T-cell (primary cell): ENCODE data around the gene BRD2. TPM values are rescaled to one million over a fixed set of nuclear protein-coding genes. Genes with fewer than 3 reads are reported as not detected.

Experiments used
- ATAC-seq, 4 experiments: fragments of 200-7000 bp in 3 of 4; fragments of 150-1000 bp in 1 of 4; cut with Tn5 transposase; replicated peaks in 1 of 4; 1 replicate in 3 of 4; 2 replicates in 1 of 4; pipeline ENCODE4 v1.10.0; 2021; ENCODE audit warnings: moderate library complexity in 3 of 4, mild to moderate bottlenecking in 2 of 4, moderate number of reproducible peaks in 1 of 4
- CTCF ChIA-PET, 2 donors: fragments of 300-600 bp; sonication (Branson Sonifier 250); formaldehyde crosslinking; loops; one replicate each; lab custom pipeline; 2022; ENCODE audit warnings: antibody characterized with exemption in 2 of 2; lab: Charles Lee
- POLR2A ChIA-PET, 2 donors: fragments of 300-600 bp; sonication (Branson Sonifier 250); formaldehyde crosslinking; loops; one replicate each; lab custom pipeline; 2022; ENCODE audit warnings: antibody characterized with exemption in 2 of 2; lab: Charles Lee
- DNase-seq, 35 experiments: peaks; one replicate each; pipeline versions ENCODE4 v3.0.0 to v3.0.0-alpha.2; 2013 to 2023
- H3K27ac ChIP-seq: one replicate; pipeline ENCODE4 v1.5.1; 2013; ENCODE audit warnings: low read length
- H3K27me3 ChIP-seq, 2 experiments: replicated peaks in 1 of 2; 1 replicate in 1 of 2; 2 replicates in 1 of 2; pipeline versions ENCODE4 v1.6.1 to v1.7.0; 2013; ENCODE audit warnings: low read length in 1 of 2, mixed read lengths in 1 of 2; ENCODE audit not compliant: control insufficient read depth in 2 of 2, insufficient read depth in 2 of 2; ENCODE audit errors: extremely low read depth in 1 of 2
- H3K36me3 ChIP-seq, 2 donors: 1 replicate in 1 of 2; 2 replicates in 1 of 2; pipeline versions ENCODE4 v1.6.1 to v1.7.0; 2013; ENCODE audit warnings: low read length in 1 of 2; ENCODE audit not compliant: control insufficient read depth in 2 of 2, insufficient read depth in 1 of 2; ENCODE audit errors: extremely low read depth in 1 of 2
- H3K4me1 ChIP-seq, 2 experiments: 1 replicate in 1 of 2; 2 replicates in 1 of 2; pipeline versions ENCODE4 v1.6.1 to v1.7.0; 2013; ENCODE audit warnings: low read length in 2 of 2, mixed read lengths in 1 of 2; ENCODE audit not compliant: insufficient read depth in 2 of 2, control insufficient read depth in 1 of 2; ENCODE audit errors: extremely low read depth in 1 of 2
- H3K4me3 ChIP-seq, 2 donors: 1 replicate in 1 of 2; 2 replicates in 1 of 2; pipeline versions ENCODE4 v1.5.1 to v1.7.0; 2013; ENCODE audit warnings: mild to moderate bottlenecking in 2 of 2, low read length in 1 of 2, moderate library complexity in 1 of 2; ENCODE audit not compliant: control insufficient read depth in 1 of 2; ENCODE audit errors: extremely low read depth in 1 of 2
- H3K9me3 ChIP-seq: 2 replicates; pipeline ENCODE4 v1.7.0; 2013
- H3K27ac Mint-ChIP-seq, 2 donors: one replicate each; pipeline ENCODE4 v1.8.0; 2020 to 2021; ENCODE audit warnings: mild to moderate bottlenecking in 2 of 2, mixed read lengths in 2 of 2
- H3K27me3 Mint-ChIP-seq, 2 donors: one replicate each; pipeline ENCODE4 v1.8.0; 2021 to 2022; ENCODE audit warnings: mixed read lengths in 2 of 2
- H3K36me3 Mint-ChIP-seq: one replicate; pipeline ENCODE4 v1.8.0; 2021; ENCODE audit warnings: mixed read lengths
- H3K4me1 Mint-ChIP-seq, 3 donors: one replicate each; pipeline ENCODE4 v1.8.0; 2020 to 2022; ENCODE audit warnings: mixed read lengths in 3 of 3, mild to moderate bottlenecking in 1 of 3
- H3K4me3 Mint-ChIP-seq, 3 donors: one replicate each; pipeline ENCODE4 v1.8.0; 2020 to 2022; ENCODE audit warnings: mild to moderate bottlenecking in 3 of 3, mixed read lengths in 3 of 3, moderate library complexity in 3 of 3
- H3K9me3 Mint-ChIP-seq, 3 donors: one replicate each; pipeline ENCODE4 v1.8.0; 2020 to 2022; ENCODE audit warnings: mixed read lengths in 3 of 3
- WGBS: methylation state at CpG from one replicate; pipeline ENCODE4 v1.1.5; 2013; ENCODE audit warnings: missing lambda C conversion rate; ENCODE audit not compliant: insufficient coverage; 5-methylcytosine and 5-hydroxymethylcytosine counted together
- total RNA-seq, 35 experiments: library from RNA in 6 of 35; stranded (reverse) in 6 of 35; fragments of 120-200 nt in 1 of 35; gene quantifications; one replicate each; pipeline versions ENCODE4 v1.2.1 to v1.2.4 and lab custom pipeline; 2013 to 2026

The BRD2 gene
- total RNA-seq, 5 donors from 2014 or later (not counting 1 experiment from before 2014, with no cell fraction given), result 320 to 383 (median 358) TPM

- H3K4me1 Mint-ChIP-seq, result peaks cover 58 to 76% (median 67%) of the 10 kb centered on the region in 3 donors
- H3K4me1 ChIP-seq, result peaks cover 14 to 40% of the 10 kb centered on the region in 2 experiments
- peak overlapping the region; percentile 3 for H3K27ac ChIP-seq
- POLR2A ChIA-PET, result interaction anchor here (0.6 to 2.4 kb wide), 5 partner anchors 8 to 798 kb away, joined by 3 to 22 read pairs (median 4); no protein-coding TSS in a partner anchor
- H3K27me3 ChIP-seq, result no peaks in the 10 kb centered on the region
- H3K27me3 Mint-ChIP-seq, result no peaks in the 10 kb centered on the region
- CTCF ChIA-PET, result interaction anchor here (0.5 to 6.0 kb wide), 8 partner anchors 8 to 217 kb away, joined by 3 to 124 read pairs (median 6); partner anchors contain the start of gene HLA-DMA (in 1 of the 2)
- H3K4me3 Mint-ChIP-seq, result no peak overlapping the region
- H3K9me3 Mint-ChIP-seq, result no peaks in the 10 kb centered on the region
- H3K27ac Mint-ChIP-seq, result peak overlapping the region; percentile 19 to 34
- H3K9me3 ChIP-seq, result no peaks in the 10 kb centered on the region
- WGBS, result 83% methylated on average over 2 of the region's 12 CpGs
- H3K36me3 Mint-ChIP-seq, result peaks cover 59% of the 10 kb centered on the region
- no peak for DNase-seq
- no peak overlapping the region for H3K4me3 ChIP-seq
- ATAC-seq, result no peak
- peaks cover 2 to 68% of the 10 kb centered on the region in 2 donors for H3K36me3 ChIP-seq
Observed at GRCh38 chr6:32979720-32980487, 11.5 kb downstream of the BRD2 start.

- H3K4me1 Mint-ChIP-seq, result peaks cover 52 to 73% (median 62%) of the 10 kb centered on the region in 3 donors
- no peak for ATAC-seq
- DNase-seq, result no peak
- peaks cover 52% of the 10 kb centered on the region for H3K36me3 Mint-ChIP-seq
- Histone ChIP-seq H3K27ac (peak overlapping the region; percentile 3), H3K4me3 (no peak overlapping the region), H3K36me3 (peaks cover 2 to 62% of the 10 kb centered on the region in 2 donors), H3K9me3 (no peaks in the 10 kb centered on the region), H3K4me1 (peaks cover 8 to 38% of the 10 kb centered on the region in 2 experiments), H3K27me3 (no peaks in the 10 kb centered on the region)
- no peak overlapping the region for H3K27ac Mint-ChIP-seq
- no peak overlapping the region for H3K4me3 Mint-ChIP-seq
- no peaks in the 10 kb centered on the region for H3K27me3 Mint-ChIP-seq
- ChIA-PET POLR2A (interaction anchor here (0.8 to 2.4 kb wide), 4 partner anchors 9 to 11 kb away, joined by 3 to 22 read pairs (median 7); no protein-coding TSS in a partner anchor), CTCF (interaction anchor here (0.9 to 6.0 kb wide), 11 partner anchors 9 to 109 kb away, joined by 3 to 124 read pairs (median 4); partner anchors contain the start of genes HLA-DMA (in 1 of the 2) and HLA-DPB1 (in 1 of the 2))
- 91% methylated on average over 5 of the region's 11 CpGs for WGBS
- H3K9me3 Mint-ChIP-seq, result no peaks in the 10 kb centered on the region
Observed at GRCh38 chr6:32980488-32981038, 12.2 kb downstream of the BRD2 start.

DNA sequence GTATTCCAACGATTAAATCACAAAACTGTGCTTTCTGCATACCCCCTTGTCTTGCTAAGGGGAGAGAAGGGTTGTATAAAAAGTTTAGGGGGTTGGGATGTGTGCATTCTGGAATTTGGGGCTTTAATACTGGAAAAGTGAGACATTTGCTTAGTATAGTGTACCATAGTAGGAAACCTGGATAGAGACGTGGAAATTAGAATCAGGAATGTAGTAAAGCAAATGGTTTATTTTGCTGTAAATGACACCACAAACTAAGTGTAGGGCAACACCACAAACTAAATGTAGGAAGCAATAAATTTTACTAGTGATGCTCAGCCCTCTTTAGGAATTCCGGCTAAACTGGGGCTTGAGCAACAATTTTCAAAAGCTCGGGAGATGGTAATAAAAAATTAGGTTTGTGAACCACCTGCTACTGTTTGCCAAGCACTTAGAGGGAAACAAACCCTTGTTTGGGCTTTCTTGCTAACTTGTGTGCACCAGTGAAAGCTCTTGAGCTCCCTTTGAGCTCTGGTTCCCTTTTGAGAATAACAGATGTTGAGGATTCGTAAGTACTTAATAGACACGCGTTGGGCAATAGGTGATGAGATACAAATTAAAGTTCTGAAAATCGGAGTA is 13.8 kb downstream of the BRD2 start:
- H3K27ac ChIP-seq, result no peak overlapping the region
- Mint-ChIP-seq H3K9me3 (no peaks in the 10 kb centered on the region), H3K27me3 (no peaks in the 10 kb centered on the region), H3K4me1 (peaks cover 35 to 56% (median 46%) of the 10 kb centered on the region in 3 donors), H3K4me3 (no peak overlapping the region), H3K36me3 (peaks cover 36% of the 10 kb centered on the region), H3K27ac (peak overlapping the region; percentile 4 to 17)
- H3K4me1 ChIP-seq, result peaks cover 0 to 23% of the 10 kb centered on the region in 2 experiments
- 56% methylated on average over 4 of the region's 8 CpGs for WGBS
- ChIA-PET POLR2A (interaction anchor here (0.6 to 2.4 kb wide), 3 partner anchors 10 to 1540 kb away, joined by 3 to 22 read pairs (median 4); partner anchors contain the start of gene TAP2 (in 1 of the 2)), CTCF (interaction anchor here (0.6 to 6.0 kb wide), 5 partner anchors 8 to 48 kb away, joined by 3 to 124 read pairs (median 5); partner anchors contain the start of genes BRD2 (in 1 of the 2) and HLA-DMA (in 1 of the 2))
- H3K4me3 ChIP-seq, result no peak overlapping the region
- DNase-seq (no peak), ATAC-seq (no peak)
- no peaks in the 10 kb centered on the region for H3K27me3 ChIP-seq
- H3K36me3 ChIP-seq, result peaks cover 2 to 45% of the 10 kb centered on the region in 2 donors
- H3K9me3 ChIP-seq, result no peaks in the 10 kb centered on the region

DNA sequence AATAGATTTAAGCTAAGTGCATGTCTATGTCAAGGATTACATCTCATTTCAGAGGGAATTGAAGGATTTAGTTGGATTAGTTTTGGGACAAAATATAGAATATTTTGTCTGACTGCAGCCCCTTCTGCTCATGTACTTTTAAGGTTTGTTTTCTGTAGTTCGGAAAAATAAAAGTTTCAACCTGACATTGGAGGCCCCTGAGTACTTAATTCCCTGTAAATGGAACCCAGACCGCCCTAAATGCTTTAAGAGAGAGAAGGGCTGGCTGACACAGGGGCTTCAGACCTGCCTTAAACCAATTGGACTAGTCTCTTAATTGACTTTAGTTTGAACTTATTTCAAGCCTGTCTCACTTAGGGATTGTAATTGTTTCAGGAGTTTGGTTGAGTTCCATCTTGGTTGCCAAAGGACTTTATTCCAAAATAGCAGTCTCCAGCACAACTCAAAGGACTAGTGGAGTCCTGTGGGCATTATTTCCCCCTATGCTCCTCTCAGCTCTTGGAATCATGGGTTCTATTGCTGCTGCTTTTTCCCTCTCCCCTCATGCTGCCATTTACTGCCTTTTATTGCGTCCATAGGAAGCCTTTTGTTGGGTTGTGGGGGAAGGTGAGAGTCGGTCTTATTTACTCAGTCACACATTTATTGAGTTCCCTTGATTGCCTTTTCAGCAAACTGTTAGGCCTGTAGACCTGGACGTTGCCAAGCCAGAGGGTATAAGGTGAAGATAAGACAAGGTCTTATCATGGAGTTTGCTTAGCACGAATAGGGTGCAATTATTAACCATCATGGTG is 14.5 kb downstream of the BRD2 start:
- POLR2A ChIA-PET, result interaction anchor here (0.6 to 2.5 kb wide), 4 partner anchors 11 to 1540 kb away, joined by 3 to 17 read pairs (median 4); partner anchors contain the start of gene TAP2 (in 1 of the 2)
- Mint-ChIP-seq H3K9me3 (no peaks in the 10 kb centered on the region), H3K27me3 (no peaks in the 10 kb centered on the region), H3K27ac (peak overlapping the region in 1 of 2 donors; percentile 19), H3K4me1 (peaks cover 28 to 49% (median 39%) of the 10 kb centered on the region in 3 donors), H3K36me3 (peaks cover 29% of the 10 kb centered on the region), H3K4me3 (no peak overlapping the region)
- WGBS, result no CpG with 5 or more reads among the region's 6 CpGs
- CTCF ChIA-PET, result interaction anchor here (0.6 to 6.0 kb wide), 10 partner anchors 7 to 115 kb away, joined by 3 to 124 read pairs (median 16); partner anchors contain the start of genes BRD2 (in 1 of the 2) and HLA-DMA (in 1 of the 2)
- Histone ChIP-seq H3K36me3 (peaks cover 2 to 38% of the 10 kb centered on the region in 2 donors), H3K27me3 (no peaks in the 10 kb centered on the region), H3K27ac (no peak overlapping the region), H3K4me3 (no peak overlapping the region), H3K9me3 (no peaks in the 10 kb centered on the region), H3K4me1 (peaks cover 0 to 17% of the 10 kb centered on the region in 2 experiments)
- ATAC-seq, result no peak
- no peak for DNase-seq

GRCh38 chr6:32983493-32983848 is 15.1 kb downstream of the BRD2 start:
- ChIA-PET POLR2A (interaction anchor here in 1 of 2 donors (0.6 to 2.5 kb wide), 4 partner anchors 12 to 145 kb away, joined by 3 to 17 read pairs (median 4); no protein-coding TSS in a partner anchor), CTCF (interaction anchor here (0.9 to 6.0 kb wide), 14 partner anchors 8 to 138 kb away, joined by 3 to 124 read pairs (median 14); partner anchors contain the start of genes HLA-DMA (in 2 of the 2), BRD2 (in 1 of the 2) and HLA-DMB (in 1 of the 2))
- Mint-ChIP-seq H3K36me3 (peaks cover 23% of the 10 kb centered on the region), H3K4me3 (no peak overlapping the region), H3K27me3 (no peaks in the 10 kb centered on the region), H3K27ac (peak overlapping the region; percentile 50 to 83), H3K4me1 (peaks cover 27 to 44% (median 35%) of the 10 kb centered on the region in 3 donors), H3K9me3 (no peaks in the 10 kb centered on the region)
- H3K9me3 ChIP-seq, result no peaks in the 10 kb centered on the region
- no peaks in the 10 kb centered on the region for H3K27me3 ChIP-seq
- 100% methylated on average over 1 of the region's 1 CpG for WGBS
- peaks cover 0 to 12% of the 10 kb centered on the region in 2 experiments for H3K4me1 ChIP-seq
- DNase-seq, result no peak
- ATAC-seq, result no peak
- H3K27ac ChIP-seq, result no peak overlapping the region
- H3K36me3 ChIP-seq, result peaks cover 2 to 33% of the 10 kb centered on the region in 2 donors
- no peak overlapping the region for H3K4me3 ChIP-seq
